Renal pelvis (tissue), 4 donors: ENCODE data around the gene SSBP4. TPM values are rescaled to one million over a fixed set of nuclear protein-coding genes. Genes with fewer than 3 reads are reported as not detected.

Source experiments
- DNase-seq: peaks from one replicate; pipeline ENCODE4 v3.0.0-alpha.2; 2013
- polyA plus RNA-seq, 3 donors: library from polyadenylated mRNA; unstranded; fragments of 120-200 nt; gene quantifications; one replicate each; pipeline ENCODE4 v1.2.1, GENCODE V29; 2013; ENCODE audit not compliant: insufficient read length in 3 of 3

The SSBP4 gene
- polyA plus RNA-seq, 3 donors, result 99.9 to 117 (median 117) TPM

DNA sequence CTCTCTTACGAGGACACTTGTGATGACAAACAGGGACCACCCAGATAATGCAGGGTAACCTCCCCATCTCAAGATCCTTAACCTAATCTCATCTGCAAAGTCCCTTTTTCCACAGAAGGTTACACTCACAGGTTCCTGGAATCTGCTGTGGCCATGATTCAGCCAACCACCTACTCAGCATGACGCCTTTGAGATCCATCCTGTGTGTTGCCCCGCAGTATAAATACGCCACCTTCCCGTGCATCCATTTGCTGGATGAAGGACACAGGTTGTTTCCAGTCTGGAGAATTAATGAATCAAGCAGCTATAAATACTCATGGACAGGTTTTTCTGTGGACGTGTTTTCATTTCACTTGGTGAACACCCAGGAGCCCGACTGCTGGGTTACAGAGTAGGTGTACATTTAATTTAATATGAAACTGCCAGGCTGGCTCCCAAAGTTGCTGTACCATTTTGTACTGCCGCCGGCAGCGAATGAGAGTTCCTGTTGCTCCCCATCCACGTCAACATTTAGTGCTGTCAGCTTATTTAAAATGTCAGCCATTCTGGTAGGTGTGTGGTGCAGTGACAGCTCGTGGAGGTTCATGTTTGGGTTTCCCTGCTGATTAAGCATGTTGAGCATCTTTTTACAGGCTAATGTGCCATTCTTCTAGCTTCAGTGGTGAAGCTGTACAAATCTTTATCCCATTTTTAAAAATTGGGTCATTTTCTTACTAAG lies 62.5 kb downstream of the SSBP4 start:
- no peak for DNase-seq

DNA sequence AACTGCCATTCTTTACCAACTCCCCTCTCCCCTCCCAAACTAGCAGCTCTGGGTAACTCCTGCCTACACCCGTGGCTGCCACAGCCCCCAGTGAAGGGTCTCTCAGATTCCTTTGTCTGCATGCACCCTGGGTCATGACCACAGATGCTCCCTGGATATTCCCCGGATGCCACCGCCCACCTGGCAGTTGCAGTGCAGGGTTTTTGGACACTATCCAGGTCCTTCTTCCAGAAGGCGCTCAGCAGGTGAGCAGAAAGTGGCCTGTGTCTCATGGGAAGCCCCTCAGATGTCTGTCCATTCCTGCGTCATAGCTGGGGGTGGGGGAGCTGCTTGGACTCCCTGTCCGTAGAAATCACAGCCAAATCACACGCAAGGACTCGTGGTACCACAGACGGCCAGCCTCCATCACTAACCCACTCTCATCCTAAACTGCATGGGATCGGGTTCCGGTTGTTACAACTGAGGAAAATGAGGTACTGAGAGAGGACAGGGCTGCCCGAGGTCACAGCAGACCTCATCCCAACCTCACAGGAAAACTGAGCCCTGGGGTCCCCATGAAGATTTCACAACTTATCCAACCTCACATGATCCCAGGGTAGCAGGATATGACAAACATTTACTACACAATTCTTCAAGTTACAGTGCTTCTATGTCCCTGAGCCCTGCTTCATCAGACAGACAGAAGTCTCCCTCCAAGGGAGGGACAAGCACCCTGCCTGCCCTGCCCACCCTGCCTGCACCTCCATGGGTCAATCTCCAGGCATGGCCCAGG lies 64.1 kb downstream of the SSBP4 start:
- DNase-seq, result no peak

Other genes starting within 250 kb of the SSBP4 start
- 10 to 100 TPM; 11.5 to 16.9 (median 12.6) TPM for gene IFI30, start 245.6 kb upstream of the SSBP4 start, polyA plus RNA-seq
- gene MPV17L2, start 226.2 kb upstream of the SSBP4 start, polyA plus RNA-seq, result 10 to 100 TPM; 11.1 to 11.7 (median 11.1) TPM
- gene RAB3A, start 215.4 kb upstream of the SSBP4 start, polyA plus RNA-seq, result 1 to 10 TPM; 5.2 to 5.5 (median 5.2) TPM
- gene PDE4C, start 193.0 kb upstream of the SSBP4 start, polyA plus RNA-seq, result under 1 TPM; 0.77 to 0.82 (median 0.78) TPM
- 10 to 100 TPM in 2 of 3 donors, 1 to 10 TPM in 1; 6.5 to 13.0 (median 12.5) TPM for gene IQCN, start 144.9 kb upstream of the SSBP4 start, polyA plus RNA-seq
- gene JUND, start 137.8 kb upstream of the SSBP4 start, polyA plus RNA-seq, result 100 to 1,000 TPM in 1 of 3 donors, 10 to 100 TPM in 2; 65.8 to 114 (median 73.7) TPM
- gene LSM4, start 96.3 kb upstream of the SSBP4 start, polyA plus RNA-seq, result 100 to 1,000 TPM; 102 to 129 (median 114) TPM
- gene PGPEP1, start 78.8 kb upstream of the SSBP4 start, polyA plus RNA-seq, result 10 to 100 TPM; 21.3 to 33.2 (median 32.1) TPM
- gene GDF15, start 33.2 kb upstream of the SSBP4 start, polyA plus RNA-seq, result 1 to 10 TPM; 4.5 to 6.9 (median 6.0) TPM
- 1 to 10 TPM in 1 of 3 donors, under 1 TPM in 2; 0.87 to 1.2 (median 0.98) TPM for gene LRRC25, start 21.8 kb upstream of the SSBP4 start, polyA plus RNA-seq
- 100 to 1,000 TPM; 115 to 147 (median 133) TPM for gene ISYNA1, start 18.7 kb downstream of the SSBP4 start, polyA plus RNA-seq
- gene ELL, start 102.7 kb downstream of the SSBP4 start, polyA plus RNA-seq, result 10 to 100 TPM in 2 of 3 donors, 1 to 10 TPM in 1; 9.9 to 12.2 (median 12.0) TPM
- gene FKBP8, start 124.2 kb downstream of the SSBP4 start, polyA plus RNA-seq, result 100 to 1,000 TPM; 178 to 222 (median 219) TPM
- 10 to 100 TPM; 60.8 to 70.3 (median 67.5) TPM for gene KXD1, start 138.5 kb downstream of the SSBP4 start, polyA plus RNA-seq
- gene UBA52, start 152.5 kb downstream of the SSBP4 start, polyA plus RNA-seq, result 100 to 1,000 TPM; 738 to 924 (median 787) TPM
- 10 to 100 TPM; 33.3 to 51.5 (median 41.9) TPM for gene REX1BD, start 169.4 kb downstream of the SSBP4 start, polyA plus RNA-seq
- gene CRLF1, start 187.4 kb downstream of the SSBP4 start, polyA plus RNA-seq, result 1 to 10 TPM; 4.5 to 4.8 (median 4.7) TPM
- 1 to 10 TPM; 1.8 to 3.5 (median 3.3) TPM for gene TMEM59L, start 193.5 kb downstream of the SSBP4 start, polyA plus RNA-seq
- 10 to 100 TPM in 1 of 3 donors, 1 to 10 TPM in 2; 7.6 to 11.0 (median 8.7) TPM for gene KLHL26, start 217.6 kb downstream of the SSBP4 start, polyA plus RNA-seq